GM12878 (cell line): Measurements from ENCODE around the gene PDCD1LG2. TPM values are rescaled to one million over a fixed set of nuclear protein-coding genes. Genes with fewer than 3 reads are reported as not detected.

Experiments used
- ATAC-seq: fragments of 200-7000 bp; cut with Tn5 transposase; 3 replicates; pipeline ENCODE4 v1.9.1; 2020; ENCODE audit warnings: mild to moderate bottlenecking, moderate library complexity
- BruUV-seq: library from RNA; stranded (reverse); fragments of 400-500 nt; replicated peaks from 2 replicates; lab custom pipeline; 2021; lab: Mats Ljungman, UMichigan
- CTCF ChIA-PET: fragments of 300-600 bp; sonication (Branson Sonifier 250); formaldehyde crosslinking; extraction: SDS; loops from one replicate; lab custom pipeline; 2021; ENCODE audit warnings: inconsistent platforms; lab: Yijun Ruan, JAX
- POLR2A ChIA-PET: fragments of 350-600 bp; formaldehyde crosslinking; extraction: SDS; loops from one replicate; lab custom pipeline; 2021; ENCODE audit warnings: inconsistent platforms; lab: Charles Lee
- RAD21 ChIA-PET: fragments of 300-600 bp; sonication (Branson Sonifier 250); formaldehyde crosslinking; loops from one replicate; lab custom pipeline; 2023; ENCODE audit warnings: antibody characterized with exemption; ENCODE audit not compliant: unreplicated experiment; lab: Charles Lee
- SMC1A ChIA-PET: fragments of 300-600 bp; sonication (Branson Sonifier 250); formaldehyde crosslinking; loops from one replicate; lab custom pipeline; 2023; ENCODE audit not compliant: unreplicated experiment, uncharacterized antibody; lab: Charles Lee
- DNase-seq: peaks from one replicate; pipeline ENCODE4 v3.0.0-alpha.2; 2011; ENCODE audit warnings: low read depth, low spot score
- FAIRE-seq: peaks from 3 replicates; lab custom pipeline; 2011; peaks lifted over from hg19 to GRCh38; lab: Jason Lieb, UNC
- H2AFZ ChIP-seq: 2 replicates; pipeline ENCODE4 v1.6.0; 2011; ENCODE audit warnings: low read depth, low read length, control low read depth; ENCODE audit not compliant: control insufficient read depth
- H3K27ac ChIP-seq: 2 replicates; pipeline ENCODE4 v1.5.1; 2011; ENCODE audit warnings: control low read depth; ENCODE audit not compliant: control insufficient read depth, insufficient read depth
- H3K27me3 ChIP-seq, 2 experiments: replicated peaks in 1 of 2; 2 replicates each; pipeline versions ENCODE4 v1.6.0 to v1.6.1; 2011; ENCODE audit warnings: low read length in 1 of 2; ENCODE audit not compliant: control insufficient read depth in 2 of 2, insufficient read depth in 2 of 2
- H3K36me3 ChIP-seq, 2 experiments: 2 replicates each; pipeline ENCODE4 v1.5.1; 2011; ENCODE audit warnings: low read length in 1 of 2; ENCODE audit not compliant: control insufficient read depth in 2 of 2, insufficient read depth in 2 of 2
- H3K4me1 ChIP-seq: 2 replicates; pipeline ENCODE4 v1.6.1; 2011; ENCODE audit warnings: mild to moderate bottlenecking, low read length, moderate library complexity, mixed read lengths; ENCODE audit not compliant: control insufficient read depth, insufficient read depth
- H3K4me2 ChIP-seq: 2 replicates; pipeline ENCODE4 v1.6.0; 2011; ENCODE audit warnings: control low read depth; ENCODE audit not compliant: control insufficient read depth, insufficient read depth
- H3K4me3 ChIP-seq: fragments of 200-600 bp; sonication (generic); 2 replicates; pipeline ENCODE4 v1.5.1; 2016
- H3K79me2 ChIP-seq: 2 replicates; pipeline ENCODE4 v1.6.0; 2011; ENCODE audit warnings: low read length; ENCODE audit not compliant: control insufficient read depth, insufficient read depth
- H3K9ac ChIP-seq: 2 replicates; pipeline ENCODE4 v1.8.0; 2011; ENCODE audit warnings: low read length, control low read depth, mixed read lengths; ENCODE audit not compliant: control insufficient read depth, insufficient read depth
- H3K9me3 ChIP-seq: replicated peaks from 3 replicates; pipeline ENCODE4 v1.5.1; 2011; ENCODE audit warnings: mild to moderate bottlenecking, low read length; ENCODE audit not compliant: control insufficient read depth, insufficient read depth
- H4K20me1 ChIP-seq: 2 replicates; pipeline ENCODE4 v1.6.0; 2011; ENCODE audit not compliant: control insufficient read depth, insufficient read depth
- BACH1 ChIP-seq: fragments of 450-650 bp; IDR thresholded peaks from 2 replicates; pipeline ENCODE4 v1.6.1; 2017; ENCODE audit warnings: mild to moderate bottlenecking, borderline replicate concordance
- CBX3 ChIP-seq: fragments of 200-600 bp; sonication (generic); IDR thresholded peaks from 2 replicates; pipeline ENCODE4 v1.6.1; 2016; ENCODE audit warnings: low read depth, borderline replicate concordance
- MAX ChIP-seq: IDR thresholded peaks from 2 replicates; pipeline ENCODE4 v1.6.1; 2012; ENCODE audit warnings: low read depth, low read length, improper control_type of control experiment
- PAX8 ChIP-seq: fragments of 450-650 bp; IDR thresholded peaks from 2 replicates; pipeline ENCODE4 v1.6.1; 2017; ENCODE audit warnings: mild to moderate bottlenecking, moderate library complexity
- PKNOX1 ChIP-seq: fragments of 450-650 bp; IDR thresholded peaks from 2 replicates; pipeline ENCODE4 v1.6.1; 2016; ENCODE audit warnings: mild to moderate bottlenecking
- RBBP5 ChIP-seq: fragments of 200-600 bp; sonication (generic); conservative IDR thresholded peaks from 2 replicates; pipeline ENCODE4 v1.6.1; 2016
- SMARCA5 ChIP-seq: fragments of 450-650 bp; IDR thresholded peaks from 2 replicates; pipeline ENCODE4 v1.6.1; 2017; ENCODE audit warnings: mild to moderate bottlenecking
- ZBED1 ChIP-seq: IDR thresholded peaks from 2 replicates; pipeline ENCODE4 v1.6.1; 2016; ENCODE audit warnings: borderline replicate concordance
- ZBTB40 ChIP-seq: fragments of 450-650 bp; IDR thresholded peaks from 2 replicates; pipeline ENCODE4 v1.6.1; 2016; ENCODE audit warnings: mild to moderate bottlenecking, moderate library complexity, borderline replicate concordance
- WGBS: methylation state at CpG from one replicate; pipeline ENCODE4 v1.1.6; 2016; ENCODE audit warnings: low lambda C conversion rate; ENCODE audit not compliant: insufficient replicate concordance, insufficient coverage; ENCODE audit errors: missing lambda C conversion rate; 5-methylcytosine and 5-hydroxymethylcytosine counted together
- in situ Hi-C: fragments of 300-500 bp; cut with MboI; formaldehyde crosslinking; loops from 9 replicates; pipeline ENCODE4 v1.14.3; 2018; ENCODE audit warnings: mixed read lengths
- intact Hi-C: fragments of 100-400 bp; cut with micrococcal nuclease; formaldehyde crosslinking; loops from one replicate; pipeline ENCODE4 v1.14.2; 2022; ENCODE audit not compliant: unreplicated experiment
- polyA plus RNA-seq, 11 experiments: library from polyadenylated mRNA; depleted of rRNA in 4 of 11; unstranded in 6 of 11; stranded (reverse) in 5 of 11; fragments of >200 nt; fragmentation: Nextera tagmentation in 4 of 11; fragmentation: Illumina TruSeq in 1 of 11; extraction: Ambion mirVana in 4 of 11; extraction: Trizol in 1 of 11; gene quantifications; 1 replicate in 1 of 11; 2 replicates in 10 of 11; pipeline versions ENCODE4 v1.2.1 to v1.2.3, GENCODE V29; 2011 to 2016; ENCODE audit warnings: inconsistent platforms in 2 of 11, missing spikeins in 2 of 11, low read depth in 1 of 11
- total RNA-seq, 4 experiments: library from RNA; depleted of rRNA in 3 of 4; stranded (reverse); fragments of >200 nt in 3 of 4; fragmentation: Illumina TruSeq in 1 of 4; extraction: Trizol in 1 of 4; gene quantifications; 2 replicates each; pipeline versions ENCODE4 v1.2.1 to v1.2.3, GENCODE V29; 2013 to 2021

Gene PDCD1LG2
- total and polyA plus RNA-seq, 10 of the 15 experiments (the other 5 are each of a cell fraction or from before 2014, with no cell fraction given), result 1.5 to 37.3 (median 3.0) TPM

- Histone ChIP-seq H2AFZ (no peak overlapping the region), H3K27me3 (no peaks in the 10 kb centered on the region), H3K4me2 (peak overlapping the region; percentile 75), H3K4me3 (peak overlapping the region; percentile 49), H3K9ac (peak overlapping the region; percentile 54), H3K79me2 (peaks cover 47% of the 10 kb centered on the region), H3K36me3 (no peaks in the 10 kb centered on the region), H4K20me1 (no peaks in the 10 kb centered on the region), H3K27ac (peak overlapping the region; percentile 82), H3K9me3 (no peaks in the 10 kb centered on the region), H3K4me1 (peaks cover 41% of the 10 kb centered on the region)
- 47% methylated on average over 1 of the region's 1 CpG for WGBS
- intact Hi-C loops, result loop anchor here (5.0 kb wide), 1 partner anchor 524 kb away; the partner anchor contains the start of gene JAK2
- no peak for ATAC-seq
- in situ Hi-C loops, result no loop called here
- ChIA-PET RAD21 (interaction anchor here (1.1 to 11.9 kb wide), 25 partner anchors 10 to 121 kb away, joined by 3 to 146 read pairs (median 11); partner anchors contain the start of genes CD274 and PLGRKT), SMC1A (interaction anchor here (0.8 to 11.3 kb wide), 25 partner anchors 8 to 85 kb away, joined by 3 to 311 read pairs (median 7); partner anchors contain the start of genes CD274 and PLGRKT), POLR2A (interaction anchor here (0.6 to 6.8 kb wide), 26 partner anchors 8 to 120 kb away, joined by 3 to 68 read pairs (median 8); partner anchors contain the start of genes CD274, PLGRKT and RIC1), CTCF (interaction anchor here (1.5 to 6.5 kb wide), 8 partner anchors 13 to 77 kb away, joined by 3 to 32 read pairs (median 12); partner anchors contain the start of gene CD274)
- no peak for DNase-seq
- TF ChIP-seq PAX8, result no peak
- 0 out of 2 replicates have a peak, but pooled peaks have one; percentile 7 for TF ChIP-seq BACH1
- FAIRE-seq, result no peak
- BruUV-seq, result no TSS peak
Measured at GRCh38 chr9:5511476-5511875, 1.1 kb downstream of the PDCD1LG2 start.

GRCh38 chr9:5511935-5512580, 1.7 kb downstream of the PDCD1LG2 start:
- H3K9me3 ChIP-seq, result no peaks in the 10 kb centered on the region
- ATAC-seq (peak; percentile 21), FAIRE-seq (no peak), DNase-seq (no peak)
- in situ Hi-C loops, result no loop called here
- intact Hi-C loops, result loop anchor here (2.0 to 5.0 kb wide), 3 partner anchors 53 to 525 kb away; partner anchors contain the start of gene JAK2
- peak overlapping the region; percentile 54 for H3K9ac ChIP-seq
- RAD21 ChIA-PET, result interaction anchor here (1.1 to 11.9 kb wide), 19 partner anchors 10 to 78 kb away, joined by 3 to 146 read pairs (median 17); partner anchors contain the start of genes CD274 and PLGRKT
- POLR2A ChIA-PET, result interaction anchor here (1.0 to 6.8 kb wide), 17 partner anchors 9 to 117 kb away, joined by 3 to 68 read pairs (median 10); partner anchors contain the start of genes CD274, PLGRKT and RIC1
- peaks cover 52% of the 10 kb centered on the region for H3K79me2 ChIP-seq
- BruUV-seq, result no TSS peak
- no peaks in the 10 kb centered on the region for H4K20me1 ChIP-seq
- SMC1A ChIA-PET, result interaction anchor here (1.0 to 11.3 kb wide), 23 partner anchors 9 to 117 kb away, joined by 3 to 311 read pairs (median 6); partner anchors contain the start of genes CD274, PLGRKT and RIC1
- CTCF ChIA-PET, result interaction anchor here (1.2 to 6.5 kb wide), 8 partner anchors 13 to 78 kb away, joined by 4 to 32 read pairs (median 10); partner anchors contain the start of gene CD274
- 29% methylated on average over 6 of the region's 6 CpGs for WGBS
- no peaks in the 10 kb centered on the region for H3K27me3 ChIP-seq
- H3K27ac ChIP-seq, result peak overlapping the region; percentile 82
- no peak overlapping the region for H2AFZ ChIP-seq
- peak overlapping the region; percentile 75 for H3K4me2 ChIP-seq
- no peaks in the 10 kb centered on the region for H3K36me3 ChIP-seq
- peak overlapping the region; percentile 49 for H3K4me3 ChIP-seq
- H3K4me1 ChIP-seq, result peaks cover 47% of the 10 kb centered on the region
- TF ChIP-seq SMARCA5 (no peak), MAX (no peak), PKNOX1 (peak; percentile 55), RBBP5 (no peak), CBX3 (no peak), ZBED1 (no peak), ZBTB40 (peak; percentile 17; the same call in 1 of the 2 replicates)
